HUES64 (cell line): Measurements from ENCODE around the gene RAPGEF3.

ENCODE experiments used
- H3K27ac ChIP-seq: 2 replicates; pipeline ENCODE4 v1.7.0; 2013; ENCODE audit warnings: low read depth, low read length, inconsistent platforms
- H3K27me3 ChIP-seq: 2 replicates; pipeline ENCODE4 v1.6.1; 2013; ENCODE audit warnings: mild to moderate bottlenecking, low read length; ENCODE audit not compliant: insufficient read depth
- H3K36me3 ChIP-seq: 2 replicates; pipeline ENCODE4 v1.6.1; 2013; ENCODE audit warnings: mild to moderate bottlenecking, low read length; ENCODE audit not compliant: insufficient read depth
- H3K4me1 ChIP-seq: 2 replicates; pipeline ENCODE4 v1.6.1; 2013; ENCODE audit warnings: mild to moderate bottlenecking, low read length, moderate library complexity; ENCODE audit not compliant: insufficient read depth
- H3K4me3 ChIP-seq: 2 replicates; pipeline ENCODE4 v1.5.1; 2013; ENCODE audit warnings: mild to moderate bottlenecking, low read length, moderate library complexity
- H3K9ac ChIP-seq: 2 replicates; pipeline ENCODE4 v1.6.1; 2013; ENCODE audit warnings: mild to moderate bottlenecking, low read depth, low read length
- H3K9me3 ChIP-seq: 2 replicates; pipeline ENCODE4 v1.6.1; 2013; ENCODE audit warnings: low read depth, low read length; ENCODE audit not compliant: insufficient read depth
- WGBS: fragments of 150-250, 120-280 bp; methylation state at CpG from one replicate; pipeline ENCODE4 v1.1.7; 2013; ENCODE audit warnings: missing lambda C conversion rate; 5-methylcytosine and 5-hydroxymethylcytosine counted together

The RAPGEF3 gene

DNA sequence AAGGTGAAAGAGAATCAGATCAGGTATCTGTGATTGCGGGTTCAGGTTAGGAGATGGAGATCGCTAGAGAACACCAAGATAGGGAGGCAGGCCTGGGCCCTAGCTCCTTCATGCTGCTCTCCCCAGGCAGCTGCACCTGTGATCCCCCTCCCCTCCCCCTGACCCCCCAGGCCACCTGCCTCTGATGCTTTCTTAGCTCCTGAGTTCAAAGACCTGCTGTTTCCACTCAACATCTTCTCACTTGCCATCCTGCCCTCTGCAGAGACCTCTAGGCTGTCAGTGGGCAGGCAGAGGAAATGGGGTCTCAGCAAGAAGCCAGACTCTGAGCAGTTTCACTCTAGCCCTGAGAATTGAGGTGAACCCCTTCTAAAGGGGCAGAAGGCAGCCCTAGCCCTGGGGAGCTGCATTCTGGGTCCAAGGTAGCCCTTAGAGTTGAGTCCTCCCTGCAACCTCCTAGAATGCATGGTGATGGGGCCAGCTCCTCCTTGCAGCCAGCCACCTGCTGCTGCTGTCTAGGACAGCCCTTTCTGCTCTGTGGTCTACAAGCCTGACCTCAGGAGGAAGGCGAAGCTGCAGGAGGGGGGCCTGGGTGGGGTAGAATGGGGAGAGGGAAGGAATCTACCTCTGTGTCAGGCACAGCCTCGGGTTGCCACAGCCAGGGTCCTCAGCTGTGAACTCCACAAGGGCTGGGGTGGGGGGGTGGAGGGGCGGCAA, 8.0 kb upstream of the RAPGEF3 start:
- H3K9me3 ChIP-seq: no peaks in the 10 kb centered on the region
- 91% methylated on average over 5 of the region's 5 CpGs for WGBS
- no peak overlapping the region for H3K27ac ChIP-seq
- no peaks in the 10 kb centered on the region for H3K27me3 ChIP-seq
- H3K4me1 ChIP-seq: peaks cover 11% of the 10 kb centered on the region
- H3K4me3 ChIP-seq: no peak overlapping the region
- H3K36me3 ChIP-seq: no peaks in the 10 kb centered on the region
- no peak overlapping the region for H3K9ac ChIP-seq

DNA sequence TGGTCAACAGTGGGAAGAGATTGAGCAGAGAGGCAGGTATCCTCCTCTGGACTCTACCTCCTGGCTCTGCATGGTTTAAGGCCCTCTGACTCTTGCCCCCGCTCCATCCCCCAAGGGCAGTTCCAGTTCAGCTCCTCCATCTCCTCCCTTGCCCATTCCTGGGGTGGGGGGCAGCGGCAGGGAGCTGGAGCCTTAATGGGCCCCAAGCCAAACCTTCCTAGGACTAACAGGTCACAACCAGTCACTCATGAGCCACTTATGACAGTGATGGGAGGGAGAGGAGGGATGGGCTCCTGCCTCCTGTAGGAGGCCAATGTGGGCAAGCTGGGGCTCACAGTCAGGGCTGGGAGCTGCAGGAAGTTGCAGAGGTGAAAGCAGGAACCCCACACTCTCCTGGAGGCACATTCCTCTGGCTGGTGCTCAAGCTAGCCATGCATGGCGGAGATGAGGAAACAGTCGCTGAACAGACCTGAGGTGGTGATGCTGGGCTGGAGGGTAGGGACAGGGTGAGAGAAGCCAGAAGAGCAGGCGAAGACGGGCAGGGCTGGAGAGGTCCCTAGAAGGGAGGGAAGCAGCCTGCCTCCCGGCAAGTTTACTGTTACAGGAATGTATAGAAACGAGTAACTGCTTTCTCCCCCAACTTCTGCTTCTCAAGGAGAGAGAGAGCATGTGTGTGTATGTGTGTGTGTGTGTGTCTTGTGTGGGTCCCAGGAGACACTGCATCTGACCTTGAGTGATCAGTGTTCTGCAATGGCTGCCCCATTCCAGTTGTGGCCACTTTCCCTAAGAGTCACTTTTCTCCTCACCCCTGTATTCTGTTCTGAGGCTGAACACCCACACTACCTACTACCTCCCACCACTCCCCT, 5.0 kb upstream of the RAPGEF3 start:
- WGBS: 81% methylated on average over 8 of the region's 8 CpGs
- Histone ChIP-seq H3K36me3 (no peaks in the 10 kb centered on the region), H3K9ac (no peak overlapping the region), H3K4me3 (no peak overlapping the region), H3K9me3 (no peaks in the 10 kb centered on the region), H3K4me1 (peaks cover 7% of the 10 kb centered on the region), H3K27me3 (0 out of 2 replicates have a peak, but pooled peaks cover 4% of the 10 kb centered on the region), H3K27ac (no peak overlapping the region)

DNA sequence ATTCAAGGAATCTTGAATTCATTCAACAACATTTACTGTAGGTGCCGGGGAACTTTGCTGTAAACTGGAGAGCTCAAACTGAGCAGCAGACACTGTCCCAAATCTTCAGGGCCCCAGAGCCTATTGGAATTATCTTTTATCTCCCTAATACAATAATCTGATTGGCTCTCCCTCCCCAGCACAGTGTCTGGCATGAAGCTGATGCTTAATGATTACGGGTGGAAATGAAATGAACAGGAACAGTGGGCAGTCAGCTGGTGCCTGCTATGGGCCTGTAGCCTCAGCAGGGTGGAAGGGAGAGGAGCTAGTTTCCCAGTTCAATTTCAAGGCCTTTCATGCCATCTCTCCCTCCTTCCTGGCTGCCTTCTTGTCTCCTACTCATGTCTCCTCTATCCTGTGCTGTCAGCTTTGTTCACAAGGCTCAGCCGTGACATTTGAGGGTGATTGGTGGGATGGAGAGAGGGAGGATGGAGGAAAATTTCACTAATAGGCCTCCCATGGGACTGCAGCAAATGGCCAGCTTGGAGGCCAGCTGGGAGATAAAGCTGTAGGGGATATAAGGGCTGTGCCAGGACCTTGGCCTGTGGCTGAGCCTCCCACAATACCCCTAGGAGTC, 4.3 kb upstream of the RAPGEF3 start:
- 85% methylated on average over 3 of the region's 3 CpGs for WGBS
- peaks cover 6% of the 10 kb centered on the region for H3K4me1 ChIP-seq
- H3K27me3 ChIP-seq: 0 out of 2 replicates have a peak, but pooled peaks cover 4% of the 10 kb centered on the region
- no peak overlapping the region for H3K27ac ChIP-seq
- H3K9ac ChIP-seq: no peak overlapping the region
- H3K9me3 ChIP-seq: no peaks in the 10 kb centered on the region
- H3K36me3 ChIP-seq: no peaks in the 10 kb centered on the region
- H3K4me3 ChIP-seq: no peak overlapping the region

DNA sequence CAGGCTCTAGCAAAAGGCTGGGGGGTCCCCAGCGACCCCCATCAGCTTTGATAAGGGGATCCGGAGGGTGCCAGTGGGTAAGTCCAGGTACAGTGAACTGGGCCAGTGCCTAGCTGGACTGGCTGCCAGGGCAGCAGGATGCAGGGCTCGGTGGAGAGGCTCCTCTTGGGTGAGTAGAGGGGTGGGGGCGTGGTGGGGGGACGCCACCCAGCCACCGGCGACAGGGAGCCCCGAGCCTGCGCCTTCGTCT, 171 bp downstream of the RAPGEF3 start:
- no peak overlapping the region for H3K27ac ChIP-seq
- H3K9ac ChIP-seq: peak overlapping the region; percentile 29; the same call in 1 of the 2 replicates
- H3K36me3 ChIP-seq: no peaks in the 10 kb centered on the region
- no peaks in the 10 kb centered on the region for H3K9me3 ChIP-seq
- 0 out of 2 replicates have a peak, but pooled peaks cover 4% of the 10 kb centered on the region for H3K27me3 ChIP-seq
- H3K4me3 ChIP-seq: peak overlapping the region; percentile 57
- WGBS: 5% methylated on average over 10 of the region's 10 CpGs
- H3K4me1 ChIP-seq: peaks cover 18% of the 10 kb centered on the region

DNA sequence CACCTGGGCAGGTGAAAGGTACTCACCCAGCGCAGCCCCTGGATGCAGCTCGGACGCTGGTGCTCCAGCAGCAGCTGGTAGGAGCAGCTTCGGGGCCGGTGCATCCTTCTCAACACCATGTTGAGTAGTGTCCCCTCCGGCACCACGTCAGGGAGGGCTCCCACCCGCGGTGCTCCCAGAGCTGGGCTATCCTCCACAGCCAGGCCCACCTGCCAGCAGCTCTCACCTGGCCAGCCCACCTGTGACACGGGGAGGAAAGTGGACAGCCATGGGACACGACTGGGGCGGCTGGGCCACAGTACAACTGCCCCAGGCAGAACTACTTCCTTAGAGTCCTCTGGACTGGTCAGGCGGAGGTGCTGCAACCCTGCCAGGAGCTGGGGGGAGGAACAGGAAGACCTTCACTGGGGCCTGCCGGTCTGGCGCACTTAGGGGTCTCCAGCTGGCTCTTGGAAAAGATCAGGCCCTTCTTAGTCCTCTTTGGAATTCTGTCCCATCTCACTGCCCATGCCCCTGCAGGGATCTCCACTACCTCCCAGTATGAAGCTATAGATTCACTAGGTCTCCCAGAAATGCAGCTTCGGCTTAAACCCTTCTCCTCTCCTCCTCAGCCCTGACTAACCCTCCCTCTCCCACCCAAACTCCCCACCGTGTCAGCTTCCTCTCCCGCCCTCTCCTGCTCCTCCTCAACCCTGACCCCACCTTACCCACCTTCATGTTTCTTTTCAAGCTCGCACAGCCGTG, 668 bp downstream of the RAPGEF3 start:
- Histone ChIP-seq H3K9ac (no peak overlapping the region), H3K36me3 (no peaks in the 10 kb centered on the region), H3K4me3 (peak overlapping the region; percentile 57), H3K27me3 (0 out of 2 replicates have a peak, but pooled peaks cover 4% of the 10 kb centered on the region), H3K4me1 (peaks cover 23% of the 10 kb centered on the region), H3K9me3 (no peaks in the 10 kb centered on the region), H3K27ac (no peak overlapping the region)
- WGBS: 40% methylated on average over 20 of the region's 20 CpGs

DNA sequence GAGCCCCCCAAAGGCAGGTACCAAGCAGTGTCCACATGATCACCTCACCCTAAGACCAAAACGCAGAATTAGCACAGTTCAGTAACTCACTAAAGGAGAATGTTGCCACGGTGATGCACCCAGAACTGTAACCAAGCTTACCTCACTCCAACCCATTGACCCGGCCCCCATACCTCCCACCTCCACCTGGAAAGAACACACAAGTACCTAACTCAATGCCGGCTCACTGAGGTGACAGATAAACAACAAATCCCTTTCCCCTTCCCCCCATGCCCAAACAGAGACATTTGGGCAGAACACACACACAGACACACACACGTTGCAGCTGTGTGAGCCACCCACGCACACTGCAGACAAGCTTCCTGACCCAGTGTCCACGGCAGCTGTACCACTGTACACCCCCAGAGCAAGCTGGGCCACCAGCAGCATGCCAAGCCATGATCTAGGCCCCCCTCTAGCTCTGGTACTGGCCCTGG, 1.3 kb downstream of the RAPGEF3 start:
- Histone ChIP-seq H3K27me3 (0 out of 2 replicates have a peak, but pooled peaks cover 4% of the 10 kb centered on the region), H3K4me3 (no peak overlapping the region), H3K36me3 (no peaks in the 10 kb centered on the region), H3K4me1 (peaks cover 25% of the 10 kb centered on the region), H3K27ac (no peak overlapping the region), H3K9ac (no peak overlapping the region), H3K9me3 (no peaks in the 10 kb centered on the region)
- WGBS: 82% methylated on average over 7 of the region's 7 CpGs

DNA sequence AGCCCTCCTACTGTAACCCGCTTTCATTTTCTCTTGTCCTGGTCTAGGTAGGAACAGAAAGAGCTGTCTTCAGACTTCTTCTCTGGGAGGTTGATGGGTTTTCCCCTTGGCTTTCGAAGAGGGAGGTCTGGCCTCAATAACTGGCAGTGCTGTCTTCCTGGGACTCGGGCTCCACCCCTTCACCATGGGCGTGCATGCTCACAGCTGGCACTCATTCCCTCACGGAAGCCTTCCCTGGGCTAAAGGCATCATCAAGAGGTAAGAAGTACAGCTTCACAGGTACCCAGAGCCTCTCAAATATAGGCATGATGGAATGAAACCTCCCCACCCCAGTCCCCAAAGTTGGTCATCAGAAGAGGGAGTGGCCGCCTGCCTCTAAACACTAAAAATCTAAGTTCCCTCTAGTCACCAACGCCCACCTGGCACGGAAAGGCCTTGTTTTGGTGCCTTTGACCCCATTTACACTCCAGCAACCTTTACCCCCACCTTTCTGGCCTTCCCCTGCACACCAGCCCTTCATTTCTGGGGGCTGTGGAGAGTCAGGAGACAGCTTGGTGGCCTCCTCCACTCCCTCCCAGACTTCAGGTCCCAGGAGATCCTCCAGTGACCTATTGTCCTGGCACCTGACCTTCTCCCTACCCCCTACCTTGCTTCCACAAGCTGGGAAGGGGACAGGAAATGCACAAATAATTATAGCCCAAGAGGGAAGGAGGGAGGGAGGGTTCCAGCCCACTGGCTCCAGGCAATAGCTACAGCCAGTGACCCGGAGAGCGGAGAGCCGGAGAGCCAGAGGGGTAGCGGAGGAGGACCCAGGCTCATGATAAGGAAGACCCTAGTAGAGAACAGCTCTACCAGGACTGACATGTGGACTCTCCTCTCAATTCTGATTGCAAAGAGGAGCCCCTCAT, 2.8 kb downstream of the RAPGEF3 start:
- Histone ChIP-seq H3K27ac (no peak overlapping the region), H3K4me1 (peaks cover 25% of the 10 kb centered on the region), H3K27me3 (0 out of 2 replicates have a peak, but pooled peaks cover 4% of the 10 kb centered on the region), H3K9me3 (no peaks in the 10 kb centered on the region), H3K9ac (no peak overlapping the region), H3K36me3 (no peaks in the 10 kb centered on the region), H3K4me3 (no peak overlapping the region)
- 86% methylated on average over 12 of the region's 12 CpGs for WGBS

DNA sequence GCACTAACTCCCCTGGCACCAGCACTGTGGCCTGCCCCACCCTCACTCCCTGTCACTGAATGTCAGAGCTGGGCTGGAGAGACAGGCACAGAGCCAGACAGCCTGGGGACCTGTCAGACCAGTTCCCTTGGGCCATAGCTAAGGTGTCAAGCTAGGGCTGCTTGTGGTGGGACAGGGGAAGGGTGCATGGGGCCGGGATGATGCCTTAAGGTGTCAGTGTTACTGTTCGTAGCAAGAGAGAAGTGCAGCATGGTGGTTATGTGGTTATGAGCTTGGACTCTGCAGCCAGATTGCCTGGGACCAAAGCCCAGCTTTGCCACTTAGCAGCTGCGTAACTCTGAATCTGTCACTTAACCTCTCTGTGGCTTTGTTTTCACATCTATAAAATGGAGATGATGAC, 3.8 kb downstream of the RAPGEF3 start:
- H3K9ac ChIP-seq: no peak overlapping the region
- H3K4me3 ChIP-seq: no peak overlapping the region
- H3K36me3 ChIP-seq: no peaks in the 10 kb centered on the region
- H3K9me3 ChIP-seq: no peaks in the 10 kb centered on the region
- peaks cover 25% of the 10 kb centered on the region for H3K4me1 ChIP-seq
- H3K27me3 ChIP-seq: 0 out of 2 replicates have a peak, but pooled peaks cover 3% of the 10 kb centered on the region
- no peak overlapping the region for H3K27ac ChIP-seq
- 94% methylated on average over 3 of the region's 3 CpGs for WGBS

DNA sequence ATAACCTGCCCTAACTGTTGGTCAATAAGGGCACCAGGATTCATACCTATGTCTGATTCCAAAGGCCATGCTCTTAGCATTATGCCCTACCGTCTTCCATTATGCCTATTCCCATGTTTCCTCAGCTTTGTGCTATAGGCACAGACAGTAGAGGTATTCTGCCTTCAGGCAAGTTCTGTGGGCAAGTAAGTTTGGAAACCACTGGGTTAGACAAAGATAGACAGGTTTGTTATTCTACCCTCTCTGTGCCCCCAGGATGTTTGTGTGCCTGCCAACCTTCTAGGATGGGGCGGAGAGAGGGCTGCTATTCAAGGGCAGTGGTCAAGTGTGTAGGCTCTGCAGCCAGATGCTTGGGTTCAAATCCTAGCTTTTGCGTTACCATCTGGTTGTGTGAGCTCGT, 4.6 kb downstream of the RAPGEF3 start:
- H3K36me3 ChIP-seq: no peaks in the 10 kb centered on the region
- no peak overlapping the region for H3K9ac ChIP-seq
- 88% methylated on average over 4 of the region's 4 CpGs for WGBS
- H3K27ac ChIP-seq: peak overlapping the region; percentile 36
- no peaks in the 10 kb centered on the region for H3K27me3 ChIP-seq
- H3K9me3 ChIP-seq: no peaks in the 10 kb centered on the region
- H3K4me1 ChIP-seq: peaks cover 25% of the 10 kb centered on the region
- H3K4me3 ChIP-seq: no peak overlapping the region
